ENCODE data around the gene MAPK6.
A peak's percentile ranks its signal among the peaks of the same experiment; 100 is the strongest.

GRCh38 chr15:52019394-52020220, 588 bp downstream of the MAPK6 start:
- TF ChIP-seq CTCF (conservative IDR thresholded peaks at IDR 0.05; ENCODE audit: low read depth, low read length) (no peak), BHLHE40 (IDR thresholded peaks at IDR 0.05; ENCODE audit: low read depth, low read length) (peak; percentile 79), POLR2A (IDR thresholded peaks at IDR 0.05; ENCODE audit: low read depth, low read length) (peak; percentile 92), USF2 (IDR thresholded peaks at IDR 0.05; ENCODE audit: low read depth, low read length) (peak; percentile 89), CEBPB (IDR thresholded peaks at IDR 0.05; ENCODE audit: low read depth, low read length) (peak; percentile 67; the same call in 1 of the 2 replicates)

All from IMR-90 (cell line).